SU-DHL-6 (cell line): ENCODE results near the gene TSKU.

Experiments used
- H2AFZ ChIP-seq: fragments of 200-600 bp; sonication (generic); 2 replicates; pipeline ENCODE4 v1.6.1; 2014; ENCODE audit warnings: low read depth, mild to moderate bottlenecking, moderate library complexity, mixed read lengths, antibody characterized with exemption, low read length; ENCODE audit not compliant: severe bottlenecking
- H3F3A ChIP-seq: fragments of 200-600 bp; shearing (Covaris generic); 2 replicates; pipeline ENCODE4 v1.6.0; 2016; ENCODE audit warnings: antibody characterized with exemption, mild to moderate bottlenecking; ENCODE audit not compliant: insufficient read depth
- H3K27ac ChIP-seq: fragments of 200-600 bp; sonication (generic); 2 replicates; pipeline ENCODE4 v1.5.1; 2016; ENCODE audit warnings: low read depth, mild to moderate bottlenecking, low read length, moderate library complexity, mixed read lengths
- H3K27me3 ChIP-seq: fragments of 200-600 bp; sonication (generic), shearing (Covaris generic); 2 replicates; pipeline ENCODE4 v1.6.0; 2014; ENCODE audit warnings: mild to moderate bottlenecking, low read length
- H3K36me3 ChIP-seq: fragments of 200-600 bp; sonication (generic); 2 replicates; pipeline ENCODE4 v1.6.1; 2014; ENCODE audit warnings: mild to moderate bottlenecking, low read length, mixed read lengths
- H3K4me2 ChIP-seq: fragments of 300-600, 200-600 bp; shearing (Covaris generic), sonication (generic); 2 replicates; pipeline ENCODE4 v1.6.0; 2014; ENCODE audit warnings: low read length, low read depth, mild to moderate bottlenecking; ENCODE audit not compliant: poor library complexity, severe bottlenecking
- H3K4me3 ChIP-seq: fragments of 200-600 bp; sonication (generic); 2 replicates; pipeline ENCODE4 v1.5.1; 2014; ENCODE audit warnings: antibody characterized with exemption, low read length, mild to moderate bottlenecking, mixed read lengths; ENCODE audit not compliant: insufficient read depth, poor library complexity, severe bottlenecking
- H3K79me2 ChIP-seq: fragments of 200-600 bp; sonication (generic); 2 replicates; pipeline ENCODE4 v1.6.1; 2014; ENCODE audit warnings: mild to moderate bottlenecking, low read length, moderate library complexity; ENCODE audit not compliant: insufficient read depth
- H3K9ac ChIP-seq: fragments of 200-600 bp; sonication (generic); 2 replicates; pipeline ENCODE4 v1.7.0; 2014; ENCODE audit warnings: mild to moderate bottlenecking, low read length
- H3K9me2 ChIP-seq: fragments of 200-600 bp; sonication (generic); replicated peaks from 2 replicates; pipeline ENCODE4 v1.6.1; 2014; ENCODE audit warnings: low read length; ENCODE audit not compliant: insufficient read depth
- H3K9me3 ChIP-seq: fragments of 200-600 bp; sonication (generic); 2 replicates; pipeline ENCODE4 v1.6.1; 2014; ENCODE audit warnings: low read length, mixed read lengths; ENCODE audit not compliant: insufficient read depth
- H4K20me1 ChIP-seq: fragments of 200-600 bp; sonication (generic); 2 replicates; pipeline ENCODE4 v1.6.1; 2014; ENCODE audit warnings: low read depth, mild to moderate bottlenecking, antibody characterized with exemption, low read length, moderate library complexity, mixed read lengths
- CTCF ChIP-seq: fragments of 200-600 bp; sonication (generic); IDR thresholded peaks from one replicate; pipeline ENCODE4 v1.5.1; 2017; ENCODE audit warnings: antibody characterized with exemption, mild to moderate bottlenecking, low read length, moderate library complexity; ENCODE audit not compliant: insufficient read depth, poor library complexity, severe bottlenecking
- EZH2phosphoT487 ChIP-seq: fragments of 200-600 bp; sonication (generic), shearing (Covaris generic); conservative IDR thresholded peaks from 2 replicates; pipeline ENCODE4 v1.6.1; 2018; ENCODE audit warnings: mild to moderate bottlenecking, antibody characterized with exemption, low read length, moderate library complexity, mixed read lengths

Gene TSKU

GRCh38 chr11:76742902-76743301, 40.3 kb upstream of the TSKU start:
- no peaks in the 10 kb centered on the region for H3F3A ChIP-seq
- H3K27ac ChIP-seq, result no peak overlapping the region
- H3K36me3 ChIP-seq, result no peaks in the 10 kb centered on the region
- no peaks in the 10 kb centered on the region for H3K9me3 ChIP-seq
- H3K4me3 ChIP-seq, result no peak overlapping the region
- H4K20me1 ChIP-seq, result no peaks in the 10 kb centered on the region
- H3K4me2 ChIP-seq, result no peak overlapping the region
- H3K79me2 ChIP-seq, result no peaks in the 10 kb centered on the region
- H3K9ac ChIP-seq, result no peak overlapping the region
- peaks cover 3% of the 10 kb centered on the region; the same call in 1 of the 2 replicates for H3K27me3 ChIP-seq
- TF ChIP-seq CTCF (no peak), EZH2phosphoT487 (no peak)
- no peak overlapping the region for H2AFZ ChIP-seq
- no peaks in the 10 kb centered on the region for H3K9me2 ChIP-seq

- H3K27me3 ChIP-seq, result peaks cover 3% of the 10 kb centered on the region; the same call in 1 of the 2 replicates
- H3K4me2 ChIP-seq, result no peak overlapping the region
- no peak overlapping the region for H3K4me3 ChIP-seq
- no peaks in the 10 kb centered on the region for H3K79me2 ChIP-seq
- no peaks in the 10 kb centered on the region for H3F3A ChIP-seq
- H3K9me2 ChIP-seq, result no peaks in the 10 kb centered on the region
- no peaks in the 10 kb centered on the region for H3K36me3 ChIP-seq
- no peak overlapping the region for H3K27ac ChIP-seq
- no peaks in the 10 kb centered on the region for H4K20me1 ChIP-seq
- H2AFZ ChIP-seq, result no peak overlapping the region
- TF ChIP-seq EZH2phosphoT487 (no peak), CTCF (no peak)
- no peak overlapping the region for H3K9ac ChIP-seq
- no peaks in the 10 kb centered on the region for H3K9me3 ChIP-seq
Observed at GRCh38 chr11:76744186-76745043, 38.7 kb upstream of the TSKU start.

GRCh38 chr11:76745044-76745376, 38.1 kb upstream of the TSKU start:
- H3K27ac ChIP-seq, result no peak overlapping the region
- no peaks in the 10 kb centered on the region for H4K20me1 ChIP-seq
- H3K4me2 ChIP-seq, result no peak overlapping the region
- no peaks in the 10 kb centered on the region for H3K9me3 ChIP-seq
- no peak overlapping the region for H2AFZ ChIP-seq
- H3K9ac ChIP-seq, result no peak overlapping the region
- TF ChIP-seq CTCF (no peak), EZH2phosphoT487 (no peak)
- peaks cover 3% of the 10 kb centered on the region; the same call in 1 of the 2 replicates for H3K27me3 ChIP-seq
- H3K9me2 ChIP-seq, result no peaks in the 10 kb centered on the region
- H3K4me3 ChIP-seq, result no peak overlapping the region
- H3K36me3 ChIP-seq, result no peaks in the 10 kb centered on the region
- H3F3A ChIP-seq, result no peaks in the 10 kb centered on the region
- H3K79me2 ChIP-seq, result no peaks in the 10 kb centered on the region
